PFSK-1 (cell line): ENCODE measurements around the gene FNIP1.

Source experiments
- POLR2AphosphoS5 ChIP-seq: IDR thresholded peaks from 2 replicates; pipeline ENCODE4 v1.6.1; 2012; ENCODE audit warnings: low read depth, mild to moderate bottlenecking, control low read depth, low read length, moderate library complexity
- SIN3A ChIP-seq: IDR thresholded peaks from 2 replicates; pipeline ENCODE4 v1.6.1; 2012; ENCODE audit warnings: mild to moderate bottlenecking, low read length, moderate library complexity, borderline replicate concordance; ENCODE audit not compliant: insufficient read depth
- TF ChIP-seq, protein P1 (sequence below), 2 experiments: IDR thresholded peaks; 2 replicates each; pipeline versions ENCODE4 v1.6.1 to v1.8.0; 2011 to 2012; ENCODE audit warnings: low read depth in 2 of 2, low read length in 2 of 2, control low read depth in 1 of 2, inconsistent platforms in 1 of 2, mild to moderate bottlenecking in 1 of 2, moderate library complexity in 1 of 2; ENCODE audit not compliant: insufficient read depth in 1 of 2

- TF ChIP-seq, protein P1, sequence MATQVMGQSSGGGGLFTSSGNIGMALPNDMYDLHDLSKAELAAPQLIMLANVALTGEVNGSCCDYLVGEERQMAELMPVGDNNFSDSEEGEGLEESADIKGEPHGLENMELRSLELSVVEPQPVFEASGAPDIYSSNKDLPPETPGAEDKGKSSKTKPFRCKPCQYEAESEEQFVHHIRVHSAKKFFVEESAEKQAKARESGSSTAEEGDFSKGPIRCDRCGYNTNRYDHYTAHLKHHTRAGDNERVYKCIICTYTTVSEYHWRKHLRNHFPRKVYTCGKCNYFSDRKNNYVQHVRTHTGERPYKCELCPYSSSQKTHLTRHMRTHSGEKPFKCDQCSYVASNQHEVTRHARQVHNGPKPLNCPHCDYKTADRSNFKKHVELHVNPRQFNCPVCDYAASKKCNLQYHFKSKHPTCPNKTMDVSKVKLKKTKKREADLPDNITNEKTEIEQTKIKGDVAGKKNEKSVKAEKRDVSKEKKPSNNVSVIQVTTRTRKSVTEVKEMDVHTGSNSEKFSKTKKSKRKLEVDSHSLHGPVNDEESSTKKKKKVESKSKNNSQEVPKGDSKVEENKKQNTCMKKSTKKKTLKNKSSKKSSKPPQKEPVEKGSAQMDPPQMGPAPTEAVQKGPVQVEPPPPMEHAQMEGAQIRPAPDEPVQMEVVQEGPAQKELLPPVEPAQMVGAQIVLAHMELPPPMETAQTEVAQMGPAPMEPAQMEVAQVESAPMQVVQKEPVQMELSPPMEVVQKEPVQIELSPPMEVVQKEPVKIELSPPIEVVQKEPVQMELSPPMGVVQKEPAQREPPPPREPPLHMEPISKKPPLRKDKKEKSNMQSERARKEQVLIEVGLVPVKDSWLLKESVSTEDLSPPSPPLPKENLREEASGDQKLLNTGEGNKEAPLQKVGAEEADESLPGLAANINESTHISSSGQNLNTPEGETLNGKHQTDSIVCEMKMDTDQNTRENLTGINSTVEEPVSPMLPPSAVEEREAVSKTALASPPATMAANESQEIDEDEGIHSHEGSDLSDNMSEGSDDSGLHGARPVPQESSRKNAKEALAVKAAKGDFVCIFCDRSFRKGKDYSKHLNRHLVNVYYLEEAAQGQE (IDR thresholded peaks at IDR 0.05; ENCODE audit: insufficient read depth in 1 of 2, low read depth in 2 of 2, low read length in 2 of 2) = no peak
- no peak for TF ChIP-seq POLR2AphosphoS5
- no peak for TF ChIP-seq SIN3A
Measured at GRCh38 chr5:131749138-131749537, 47.7 kb downstream of the FNIP1 start.
